G401.6 (cell line): ENCODE results near the gene CES5A.
"Not testable (repeated sequence)": the region's sequence is repeated elsewhere in the genome, so short reads cannot be mapped to it uniquely, and the experiment has no call there.

Experiments
- FAIRE-seq: peaks from 2 replicates; lab custom pipeline; 2012; peaks lifted over from hg19 to GRCh38; lab: Jason Lieb, UNC

Gene CES5A

DNA sequence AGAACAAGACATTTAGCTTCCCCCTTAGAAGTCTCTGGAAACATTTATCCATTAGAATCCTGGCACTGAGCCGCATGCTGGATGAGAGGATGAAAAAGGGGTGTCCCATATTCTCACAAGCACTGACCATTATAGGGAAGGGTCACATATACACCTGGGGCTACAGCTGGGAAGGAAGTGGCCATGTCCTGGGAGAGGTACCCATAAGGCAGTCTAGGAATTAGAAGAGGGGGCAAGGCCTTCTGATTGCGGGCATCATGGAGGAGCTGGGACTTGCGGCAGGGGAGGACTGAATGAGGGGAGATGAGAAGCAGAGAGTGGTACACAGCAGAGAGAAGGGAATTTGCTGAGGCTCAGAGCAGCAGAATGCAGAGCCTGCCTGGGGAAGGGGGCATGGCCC, 45.9 kb downstream of the CES5A start:
- not testable (repeated sequence) for FAIRE-seq

DNA sequence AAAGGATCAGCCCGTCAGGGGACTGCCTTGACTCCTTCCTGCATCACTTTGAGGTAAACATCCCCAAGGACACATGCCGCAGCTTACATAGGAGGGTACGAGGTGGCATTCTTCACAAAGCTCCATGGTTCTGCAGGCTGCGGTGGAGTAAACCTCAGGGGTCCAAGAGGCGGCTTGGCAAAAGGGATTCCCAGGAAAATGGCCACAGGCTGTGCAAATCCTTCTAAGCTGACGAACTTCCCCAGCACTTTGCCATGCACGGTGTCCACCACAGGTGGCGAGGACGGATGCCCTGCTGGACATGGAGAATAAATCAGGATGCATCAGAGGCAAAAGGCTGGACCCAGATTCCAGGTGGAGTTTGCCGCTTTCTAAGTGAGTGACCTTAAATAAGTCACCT, 46.5 kb downstream of the CES5A start:
- no peak for FAIRE-seq

DNA sequence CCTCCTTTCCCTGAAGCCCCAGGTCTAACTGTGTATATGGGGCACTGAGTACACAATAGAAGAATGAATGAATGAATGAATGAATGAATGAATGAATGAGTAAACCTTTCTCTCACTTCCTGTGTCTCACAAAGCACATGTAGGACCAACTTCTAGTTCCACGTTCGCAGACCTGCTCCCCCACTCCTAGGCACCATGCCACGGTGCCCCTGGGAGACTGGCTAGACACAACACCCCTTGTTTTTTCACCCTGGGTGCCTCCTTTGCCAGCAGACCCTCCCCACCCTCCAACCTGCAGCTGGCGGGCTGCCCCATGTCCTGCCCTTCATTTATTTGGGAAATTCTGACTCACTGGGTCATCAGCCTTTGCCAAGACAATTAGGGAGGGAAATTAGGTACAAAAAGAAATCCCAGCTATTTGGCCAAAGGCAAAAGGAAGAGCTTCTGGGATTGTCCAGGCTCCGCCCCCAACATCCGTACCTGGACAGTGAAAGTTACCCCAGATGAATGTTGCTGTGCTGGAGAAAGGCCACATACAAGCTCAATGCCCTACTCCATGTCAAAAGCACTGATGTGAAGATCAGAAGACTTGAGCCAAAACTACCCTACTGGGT, 50.0 kb downstream of the CES5A start:
- no peak for FAIRE-seq

DNA sequence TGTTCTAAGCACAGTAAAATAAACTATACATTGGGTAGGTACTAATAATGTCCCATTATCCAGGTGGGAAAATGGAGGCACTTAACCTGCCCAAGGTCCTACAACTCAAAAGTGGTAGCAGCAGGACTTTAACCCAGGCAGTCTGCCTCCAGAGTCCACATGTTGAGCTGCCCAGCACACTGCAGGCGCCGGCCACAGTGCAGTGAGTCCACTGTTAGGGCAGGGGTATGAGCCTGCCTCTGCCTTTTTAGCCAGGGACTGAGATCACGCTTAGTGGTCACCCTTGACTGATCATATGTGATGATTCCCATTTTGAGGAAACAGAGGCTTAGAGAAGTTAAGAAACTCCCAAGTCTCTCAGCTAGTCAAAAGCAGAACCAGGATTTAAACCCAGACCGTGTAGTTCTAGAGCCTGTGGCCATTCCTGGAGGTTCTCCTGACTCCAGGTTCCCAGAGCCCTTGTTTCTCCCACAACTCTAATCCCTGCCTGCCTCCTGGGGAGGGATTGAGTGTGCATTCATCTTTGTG, 50.6 kb downstream of the CES5A start:
- no peak for FAIRE-seq

DNA sequence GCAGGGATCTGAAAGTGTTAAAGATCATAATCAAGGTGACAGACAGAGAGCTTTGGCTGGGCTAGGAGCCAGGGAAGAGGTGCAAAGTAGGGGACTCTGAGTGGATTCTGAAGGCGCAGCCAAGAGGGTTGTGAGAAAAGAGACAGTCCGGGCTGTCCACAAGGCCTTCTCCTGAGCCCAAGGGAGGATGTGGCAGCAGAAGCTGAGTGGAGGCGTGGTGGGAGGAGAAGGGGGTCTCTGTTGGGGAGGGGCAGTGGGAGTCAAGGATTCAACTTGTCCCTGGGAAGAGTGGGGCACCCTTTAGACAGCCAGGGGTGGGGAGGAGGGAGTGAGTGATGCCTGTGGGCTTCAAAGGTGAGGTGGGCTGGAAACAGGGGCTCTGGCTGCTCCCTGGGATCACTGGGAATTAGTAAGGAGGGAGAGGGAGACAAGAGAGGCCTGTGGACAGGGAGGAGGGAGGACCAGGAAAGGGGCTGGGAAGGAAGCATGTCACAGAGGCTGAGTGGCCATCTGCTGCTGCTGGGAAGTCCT, 52.8 kb downstream of the CES5A start:
- FAIRE-seq: no peak

DNA sequence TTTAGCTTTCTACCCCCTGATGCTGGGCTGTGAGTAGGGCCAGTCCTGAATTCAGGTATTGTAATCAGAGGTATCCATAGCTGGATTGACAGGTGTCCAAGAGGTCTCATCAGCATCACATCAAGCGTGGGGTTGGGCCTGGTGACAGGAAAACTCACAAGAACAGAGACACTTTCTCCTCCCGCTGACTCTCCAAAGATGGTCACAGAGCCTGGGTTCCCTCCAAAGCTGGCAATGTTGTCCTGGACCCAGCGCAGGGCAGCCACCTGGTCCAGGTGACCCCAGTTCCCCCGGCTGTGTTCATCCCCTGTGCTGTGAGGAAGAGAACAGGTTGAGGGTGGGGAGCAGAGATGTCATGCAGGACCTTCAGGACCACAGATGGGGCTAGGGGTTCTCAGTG, 54.0 kb downstream of the CES5A start:
- FAIRE-seq: no peak

DNA sequence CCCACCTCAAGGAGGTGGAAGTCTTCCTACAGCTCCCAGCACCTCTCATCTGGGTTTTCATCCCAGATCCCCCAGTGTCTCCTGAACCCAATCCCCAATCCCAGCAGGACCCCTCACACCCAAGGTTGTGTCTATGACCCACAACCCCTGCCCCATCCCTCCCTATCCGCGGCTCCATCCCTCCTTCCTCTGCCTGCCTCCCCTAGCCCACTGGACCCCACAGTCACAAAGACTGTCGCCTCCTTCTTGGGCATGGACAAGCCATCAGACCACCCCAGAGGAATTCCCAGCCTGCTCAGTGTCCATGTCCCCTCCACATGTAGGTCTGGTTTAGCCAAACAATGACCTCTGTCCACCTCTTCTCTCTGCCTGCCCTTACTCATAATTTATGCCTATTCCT, 54.6 kb downstream of the CES5A start:
- no peak for FAIRE-seq

DNA sequence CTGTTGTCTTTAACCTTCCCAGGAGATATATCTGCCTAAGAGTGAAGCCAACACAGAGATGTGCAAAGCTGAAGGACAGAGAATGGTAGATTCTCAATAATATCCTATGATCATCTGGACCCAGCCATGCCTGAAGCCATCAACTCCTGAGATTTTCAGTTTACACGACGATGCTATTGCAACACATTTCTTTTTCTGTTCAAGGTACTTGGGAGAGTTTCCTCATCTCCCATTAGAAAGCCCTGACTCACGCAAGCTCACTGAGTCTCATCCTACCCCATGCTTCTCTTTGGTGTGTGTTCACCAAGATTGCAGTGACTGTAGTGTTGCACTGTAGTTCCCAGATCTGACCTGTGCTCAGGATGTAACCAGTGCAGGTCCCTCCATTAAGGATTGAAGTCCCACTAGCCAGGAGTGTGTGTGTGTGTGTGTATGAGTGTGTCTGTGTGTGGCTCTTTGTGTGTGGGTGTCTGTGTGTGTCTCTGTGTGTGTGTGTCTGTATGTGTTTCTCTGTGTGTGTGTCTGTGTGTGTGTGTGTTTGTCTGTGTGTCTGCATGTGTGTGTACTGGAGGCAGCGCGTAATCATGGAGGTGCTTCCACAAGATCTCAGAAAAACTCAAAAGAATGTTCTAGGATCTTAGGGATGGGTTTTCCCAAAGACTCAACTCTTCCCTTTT, 57.8 kb downstream of the CES5A start:
- no peak for FAIRE-seq

DNA sequence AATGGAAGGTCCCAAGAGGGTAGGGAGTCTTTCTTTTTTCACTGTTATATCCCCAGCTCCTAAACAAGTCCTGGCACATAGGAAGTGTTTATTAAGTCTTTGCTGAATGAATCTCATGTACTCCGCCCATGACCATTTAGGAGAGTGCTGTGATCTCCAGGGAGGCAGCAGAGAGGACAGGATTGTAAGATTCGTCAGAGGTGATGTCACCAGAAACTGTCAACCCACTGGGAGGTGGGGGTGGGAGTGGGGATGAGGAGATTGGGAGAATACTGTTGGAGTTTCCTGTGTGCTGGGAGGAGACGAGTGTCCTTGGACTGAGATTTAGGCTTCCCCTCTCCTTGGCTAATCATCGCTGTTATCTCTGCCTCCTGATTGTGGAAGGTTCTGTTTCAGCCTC, 59.0 kb downstream of the CES5A start:
- FAIRE-seq: not testable (repeated sequence)

DNA sequence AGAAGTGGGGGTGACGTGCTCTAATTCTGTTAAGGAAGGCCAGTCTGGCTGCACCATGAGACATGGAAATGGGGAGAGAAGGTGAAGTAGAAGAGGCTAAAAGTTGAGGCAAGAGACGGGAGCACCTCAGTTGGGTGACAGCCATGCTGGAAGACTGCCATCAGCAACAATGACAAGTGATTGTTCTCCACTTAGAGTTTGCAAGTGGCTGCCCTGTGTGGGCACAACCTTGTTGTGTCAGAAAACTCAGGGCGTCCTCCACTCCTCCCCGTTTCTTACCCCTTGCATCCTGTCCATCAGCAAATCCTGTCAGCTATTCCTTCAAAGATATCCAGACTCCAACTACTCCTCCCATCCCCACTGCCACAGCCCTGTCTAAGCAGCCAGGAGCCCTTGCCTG, 59.9 kb downstream of the CES5A start:
- no peak for FAIRE-seq

DNA sequence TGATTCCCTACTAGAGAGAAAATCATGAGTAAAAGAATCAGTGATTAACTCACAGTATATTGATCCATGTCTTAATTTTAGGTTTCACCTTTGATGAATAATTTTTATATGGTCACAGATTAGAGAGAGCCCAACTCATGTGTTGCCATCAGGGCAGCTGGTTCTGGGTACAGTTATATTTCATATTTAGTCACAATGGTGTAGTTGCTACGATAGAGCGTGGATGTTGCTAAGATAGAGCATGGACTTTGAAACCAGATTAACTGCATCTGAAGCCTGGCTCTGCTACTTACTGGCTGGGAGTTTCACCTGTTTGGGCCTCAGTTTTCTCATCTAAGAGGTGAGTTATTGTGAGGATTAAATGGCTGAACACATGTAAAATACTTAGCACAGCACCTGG, 61.0 kb downstream of the CES5A start:
- FAIRE-seq: not testable (repeated sequence)

DNA sequence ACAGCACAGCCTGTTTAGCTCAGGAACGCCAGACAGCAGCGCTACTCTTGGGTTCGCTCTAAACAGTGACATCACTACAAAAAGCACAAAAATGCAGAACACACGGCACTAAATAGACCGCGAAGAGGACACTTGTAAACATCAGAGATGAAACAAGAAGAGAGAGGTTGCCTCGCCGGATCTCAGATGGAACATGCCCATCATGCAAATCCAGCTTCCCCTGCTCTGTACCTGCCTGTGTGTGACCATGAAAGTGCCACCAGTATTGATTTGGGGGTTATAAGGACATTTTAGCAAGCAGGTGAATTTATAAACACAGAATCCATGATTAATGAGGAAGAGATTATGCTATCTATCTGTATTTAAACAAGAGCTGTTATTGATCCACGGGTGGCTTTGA, 61.4 kb downstream of the CES5A start:
- FAIRE-seq: not testable (repeated sequence)

DNA sequence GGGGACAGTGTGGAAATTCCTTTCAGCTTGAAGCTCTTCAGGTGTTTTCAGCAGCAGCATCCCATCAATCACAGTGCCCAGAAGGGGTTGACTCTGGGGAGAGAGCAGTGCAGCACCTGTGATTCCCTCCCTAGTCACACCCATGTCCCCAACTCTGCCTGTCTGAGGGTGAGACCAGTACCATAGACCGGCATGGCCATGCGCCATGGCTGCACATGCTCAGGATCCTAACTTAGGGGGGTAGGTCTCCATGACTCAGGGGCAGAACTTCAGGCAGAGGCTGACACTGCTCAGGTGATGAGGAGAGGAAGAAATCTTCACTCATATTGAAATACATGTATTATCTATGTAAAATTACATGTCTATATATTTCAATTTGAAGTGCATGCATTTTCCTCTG, 62.2 kb downstream of the CES5A start:
- no peak for FAIRE-seq

DNA sequence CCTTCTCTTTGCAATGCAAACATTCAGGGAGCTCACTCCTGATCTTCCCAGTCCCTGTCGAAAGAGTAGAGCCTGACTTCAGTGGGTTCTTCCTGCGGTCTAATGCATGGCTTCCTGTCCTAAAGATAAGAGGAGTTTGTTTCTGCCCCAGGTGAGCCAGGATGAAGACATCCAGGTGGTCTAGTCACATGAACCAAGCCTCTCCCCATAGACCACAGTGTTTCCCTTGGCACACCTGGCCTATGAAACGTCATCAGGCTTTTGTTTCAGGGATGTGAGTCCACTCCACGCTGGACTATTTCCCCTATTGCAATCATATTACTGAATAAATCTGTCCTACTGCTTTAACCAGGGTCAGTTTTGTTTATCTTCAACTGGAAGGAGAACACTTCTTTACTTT, 63.4 kb downstream of the CES5A start:
- FAIRE-seq: no peak

DNA sequence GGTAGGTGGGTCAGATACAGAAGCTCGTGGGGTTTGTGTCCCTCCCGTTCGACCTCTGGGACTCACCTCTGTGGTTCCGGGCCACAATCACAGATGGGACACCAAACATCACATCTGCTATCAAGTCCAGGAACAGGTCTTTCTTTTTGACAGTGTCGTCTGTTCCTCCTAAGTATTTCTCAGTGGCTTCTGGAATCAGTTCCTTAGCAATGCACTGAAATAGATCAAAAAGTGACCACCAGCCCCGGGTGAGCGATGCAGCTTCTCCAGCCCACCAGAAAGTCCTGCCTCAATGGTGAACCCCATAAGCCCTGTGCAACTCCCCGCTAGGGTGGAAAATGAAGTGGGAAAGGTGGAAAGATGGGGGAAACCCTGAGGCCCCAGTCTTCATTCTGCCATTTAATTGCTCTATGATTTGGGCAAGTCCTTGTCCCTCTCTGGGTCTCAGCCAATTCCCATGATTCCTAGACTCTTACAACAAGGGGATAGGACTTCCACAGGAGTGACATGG, 64.7 kb downstream of the CES5A start:
- no peak for FAIRE-seq

DNA sequence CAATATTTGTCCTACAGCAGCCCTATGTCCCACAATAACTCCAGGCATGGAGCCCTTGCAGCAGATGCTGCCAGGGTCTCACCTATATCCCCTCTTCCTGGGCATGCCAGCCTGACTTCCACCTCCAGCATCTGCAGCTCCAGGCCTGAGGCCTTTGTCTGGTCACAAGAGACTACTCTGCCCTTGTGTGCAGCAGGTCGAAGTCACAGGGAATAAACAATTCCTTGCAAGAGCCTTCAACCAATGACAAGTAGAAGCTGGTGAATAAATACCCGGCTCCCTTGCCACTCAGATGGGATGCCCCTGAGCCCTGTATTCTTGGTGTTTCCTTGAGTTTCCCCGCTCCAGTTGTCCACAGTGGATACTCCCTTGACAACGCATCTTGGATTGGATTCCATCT, 65.3 kb downstream of the CES5A start:
- no peak for FAIRE-seq

DNA sequence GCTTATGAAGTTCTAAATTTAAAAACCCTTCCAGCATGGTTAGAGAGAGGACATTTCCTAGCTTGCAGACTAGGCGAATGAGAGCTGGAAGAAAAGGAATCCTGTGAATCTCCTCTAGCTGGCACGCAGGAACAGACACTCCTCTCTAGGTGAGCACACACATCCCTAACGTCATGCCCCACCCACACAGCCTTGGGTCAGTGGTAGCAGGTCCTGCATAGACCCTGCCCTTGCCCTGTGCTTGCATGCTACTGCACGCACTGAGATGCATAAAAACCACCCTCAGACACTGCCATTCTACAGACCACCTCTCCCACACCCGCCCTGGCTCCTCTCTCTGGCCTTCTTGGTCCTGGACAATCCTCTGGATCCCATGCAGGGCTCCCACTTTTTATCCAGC, 65.8 kb downstream of the CES5A start:
- no peak for FAIRE-seq

DNA sequence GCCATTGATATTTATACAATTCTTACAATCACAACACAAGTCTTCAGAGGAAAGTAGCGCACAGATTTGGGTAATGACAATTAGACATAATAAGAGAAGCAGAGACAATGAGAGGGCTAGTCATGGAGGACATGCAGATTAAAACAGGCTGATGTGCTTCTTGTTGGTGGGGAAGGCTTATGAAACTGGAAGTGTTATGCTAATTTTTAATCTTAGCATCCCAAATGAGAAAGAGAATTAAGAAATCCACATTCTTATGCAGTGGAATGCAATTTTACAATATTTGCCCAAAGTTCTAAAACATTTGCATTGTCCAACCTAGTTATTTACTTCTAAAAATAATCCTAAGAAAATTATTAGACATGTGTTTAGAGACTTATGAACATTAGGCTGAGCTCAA, 66.9 kb downstream of the CES5A start:
- not testable (repeated sequence) for FAIRE-seq

DNA sequence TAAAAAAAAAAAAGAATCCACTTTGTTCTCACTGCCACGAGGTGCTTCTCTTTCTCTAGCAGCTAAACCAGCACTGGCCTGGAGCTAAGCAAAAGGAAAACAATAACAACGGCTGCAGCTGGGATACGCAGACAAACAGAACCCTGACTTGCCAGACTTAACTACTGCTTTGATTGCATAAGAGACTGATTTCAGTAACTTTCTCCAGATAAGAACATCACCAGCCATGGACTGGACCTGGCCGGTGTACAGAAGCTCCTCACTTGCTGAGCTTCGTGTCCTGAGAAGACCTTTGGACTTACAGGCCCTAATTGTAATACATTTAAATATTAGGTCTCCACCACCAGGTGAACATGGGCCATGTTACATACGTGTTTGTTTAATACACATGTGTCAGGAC, 70.1 kb downstream of the CES5A start:
- not testable (repeated sequence) for FAIRE-seq

DNA sequence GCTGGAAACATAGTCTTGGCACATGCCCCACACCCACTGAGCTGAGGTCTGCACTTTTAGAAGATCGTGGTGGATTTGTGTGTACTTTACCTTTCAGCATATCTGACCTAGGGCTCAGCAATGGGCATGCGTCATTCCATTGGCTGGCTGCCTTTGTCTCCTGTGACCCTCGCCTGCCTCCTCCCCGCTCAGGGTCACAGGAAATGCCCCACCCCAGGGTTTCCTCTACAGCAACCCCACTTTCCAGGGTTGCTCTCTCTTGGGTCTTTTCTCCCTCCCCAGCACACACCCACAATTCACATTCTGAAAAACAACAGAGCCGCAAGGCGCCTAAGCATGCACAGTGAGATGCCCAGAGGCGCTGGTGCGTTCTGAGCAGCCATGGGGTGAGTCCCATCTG, 71.5 kb downstream of the CES5A start:
- not testable (repeated sequence) for FAIRE-seq
